Measurements from ENCODE around the gene GRIP1.

DNA sequence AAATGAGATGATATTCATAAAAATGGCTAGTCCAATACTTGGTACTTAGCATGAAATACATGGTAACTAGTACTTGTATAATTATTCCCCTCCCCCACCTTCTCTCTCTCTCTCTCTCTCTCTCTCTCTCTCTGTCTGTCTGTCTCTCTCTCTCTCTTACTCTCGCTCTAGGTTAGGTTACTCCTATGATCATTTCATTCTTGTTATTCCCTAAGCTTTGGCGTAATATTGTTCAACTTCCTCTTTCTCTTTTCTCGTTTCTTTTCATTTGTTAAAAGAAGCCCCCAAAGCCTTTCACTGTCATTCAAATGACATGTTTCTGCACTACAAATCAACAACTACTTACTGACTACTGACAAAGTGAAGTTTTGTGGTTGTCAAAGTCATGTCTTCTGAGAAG lies 89.8 kb downstream of the GRIP1 start:
- TF ChIP-seq POLR2AphosphoS5 (IDR thresholded peaks at IDR 0.05; ENCODE audit: low read depth, low read length) (no peak), POLR2A (IDR thresholded peaks at IDR 0.05; ENCODE audit: low read depth, low read length) (no peak), TAF1 (IDR thresholded peaks at IDR 0.05; ENCODE audit: borderline replicate concordance, low read depth, low read length) (no peak)
